Fibroblast of villous mesenchyme (primary cell): ENCODE results near the gene HHAT. TPM values are rescaled to one million over a fixed set of nuclear protein-coding genes. Genes with fewer than 3 reads are reported as not detected.

Experiments used
- DNase-seq: peaks from one replicate; pipeline ENCODE4 v3.0.0-alpha.2; 2010; ENCODE audit warnings: low read depth
- H3K4me3 ChIP-seq: 2 replicates; pipeline ENCODE4 v1.5.1; 2011; ENCODE audit warnings: low read depth, mild to moderate bottlenecking, low read length
- total RNA-seq: library from RNA; depleted of rRNA; stranded (reverse); fragments of >200 nt; gene quantifications from 2 replicates; pipeline ENCODE4 v1.2.3, GENCODE V29; 2012
- TF ChIP-seq, protein P1 (sequence below): IDR thresholded peaks from 2 replicates; pipeline ENCODE4 v1.5.1; 2012; ENCODE audit warnings: low read depth, mild to moderate bottlenecking, low read length; ENCODE audit not compliant: insufficient read depth

The HHAT gene
- total RNA-seq, 1 donor: 15.1 TPM

DNA sequence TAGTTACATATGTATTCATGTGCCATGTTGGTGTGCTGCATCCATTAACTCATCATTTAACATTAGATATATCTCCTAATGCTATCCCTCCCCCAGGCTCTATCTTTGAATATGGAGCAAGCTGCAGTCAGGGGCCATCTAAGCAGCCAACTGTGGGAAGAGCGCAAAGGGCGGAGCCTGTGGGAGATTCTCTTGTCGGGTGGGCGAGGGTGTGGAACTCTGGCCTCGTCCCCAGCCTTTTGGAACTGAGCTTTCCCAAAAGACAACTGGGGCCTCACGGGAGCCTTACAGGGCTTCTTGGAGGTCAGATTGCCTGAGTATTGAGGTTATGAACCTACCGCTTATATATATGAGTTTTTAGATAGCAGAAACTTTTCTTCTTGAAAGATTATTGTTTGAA is 117.2 kb downstream of the HHAT start:
- H3K4me3 ChIP-seq: no peak overlapping the region
- no peak for DNase-seq
- TF ChIP-seq, protein P1, sequence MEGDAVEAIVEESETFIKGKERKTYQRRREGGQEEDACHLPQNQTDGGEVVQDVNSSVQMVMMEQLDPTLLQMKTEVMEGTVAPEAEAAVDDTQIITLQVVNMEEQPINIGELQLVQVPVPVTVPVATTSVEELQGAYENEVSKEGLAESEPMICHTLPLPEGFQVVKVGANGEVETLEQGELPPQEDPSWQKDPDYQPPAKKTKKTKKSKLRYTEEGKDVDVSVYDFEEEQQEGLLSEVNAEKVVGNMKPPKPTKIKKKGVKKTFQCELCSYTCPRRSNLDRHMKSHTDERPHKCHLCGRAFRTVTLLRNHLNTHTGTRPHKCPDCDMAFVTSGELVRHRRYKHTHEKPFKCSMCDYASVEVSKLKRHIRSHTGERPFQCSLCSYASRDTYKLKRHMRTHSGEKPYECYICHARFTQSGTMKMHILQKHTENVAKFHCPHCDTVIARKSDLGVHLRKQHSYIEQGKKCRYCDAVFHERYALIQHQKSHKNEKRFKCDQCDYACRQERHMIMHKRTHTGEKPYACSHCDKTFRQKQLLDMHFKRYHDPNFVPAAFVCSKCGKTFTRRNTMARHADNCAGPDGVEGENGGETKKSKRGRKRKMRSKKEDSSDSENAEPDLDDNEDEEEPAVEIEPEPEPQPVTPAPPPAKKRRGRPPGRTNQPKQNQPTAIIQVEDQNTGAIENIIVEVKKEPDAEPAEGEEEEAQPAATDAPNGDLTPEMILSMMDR: no peak

DNA sequence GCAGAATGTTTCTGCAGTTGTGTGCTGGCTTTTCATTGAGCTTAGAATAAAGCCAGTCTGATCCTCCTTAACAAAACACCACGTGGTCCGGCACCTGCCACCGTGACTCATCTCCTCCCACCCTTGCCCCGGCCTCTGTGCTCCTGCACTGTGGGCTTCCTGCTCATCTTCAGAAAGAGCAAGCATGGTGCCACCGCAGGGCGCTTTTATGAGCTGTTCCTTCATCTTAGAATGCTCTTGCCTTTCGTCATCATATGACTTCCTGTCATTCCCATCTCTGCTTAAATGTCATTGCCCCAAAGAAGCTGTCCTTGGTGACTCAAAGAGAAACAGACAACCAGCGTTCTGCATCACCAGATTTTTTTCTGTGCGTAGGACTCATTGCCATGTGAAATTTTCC is 117.8 kb downstream of the HHAT start:
- peak; percentile 58 for DNase-seq
- H3K4me3 ChIP-seq: no peak overlapping the region
- TF ChIP-seq, protein P1: no peak

DNA sequence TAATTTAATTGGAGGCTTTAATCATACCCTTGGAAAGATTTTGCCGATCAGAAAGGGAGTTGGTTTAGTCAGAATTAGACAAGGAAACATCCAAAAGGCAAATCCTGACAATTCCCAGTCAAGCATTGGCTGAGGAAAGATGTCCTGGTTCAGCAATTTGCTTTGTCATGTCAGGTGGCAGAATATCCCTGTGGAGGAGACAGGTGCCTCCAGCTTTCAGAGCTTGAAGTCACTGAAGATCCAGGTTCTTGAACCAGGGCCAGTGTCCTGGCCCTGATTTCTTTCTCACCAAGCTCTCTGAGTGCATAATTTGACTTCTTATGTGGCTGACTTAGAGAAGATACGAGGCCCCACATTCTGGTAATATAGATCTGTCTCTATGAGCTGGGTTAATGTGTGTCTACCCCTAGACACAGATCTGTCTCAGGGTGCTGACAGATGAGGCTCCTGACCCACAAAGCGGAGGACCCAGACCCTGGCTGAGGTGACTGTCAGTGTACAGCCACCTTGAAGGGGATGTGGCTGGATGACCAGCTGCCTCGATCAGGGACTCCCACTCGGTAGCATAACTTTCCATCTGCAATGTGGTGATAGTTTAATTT is 118.9 kb downstream of the HHAT start:
- TF ChIP-seq, protein P1: no peak
- no peak overlapping the region for H3K4me3 ChIP-seq
- no peak for DNase-seq

- H3K4me3 ChIP-seq: no peak overlapping the region
- DNase-seq: peak; percentile 72
- TF ChIP-seq, protein P1: peak; percentile 70
Measured at GRCh38 chr1:210448297-210448892, 119.7 kb downstream of the HHAT start.

- H3K4me3 ChIP-seq: no peak overlapping the region
- DNase-seq: no peak
- TF ChIP-seq, protein P1: no peak
Measured at GRCh38 chr1:210455840-210456603, 127.3 kb downstream of the HHAT start.

GRCh38 chr1:210456731-210457255 is 128.1 kb downstream of the HHAT start:
- no peak overlapping the region for H3K4me3 ChIP-seq
- no peak for DNase-seq
- TF ChIP-seq, protein P1: no peak
